DND-41 (cell line): ENCODE measurements around the gene OSBP2.

Experiments used
- ATAC-seq: fragments of 200-7000 bp; cut with Tn5 transposase; 3 replicates; pipeline ENCODE4 v1.9.1; 2021; ENCODE audit warnings: low read depth; ENCODE audit not compliant: insufficient read depth
- DNase-seq: peaks from one replicate; pipeline ENCODE4 v3.0.0-alpha.2; 2020
- H2AFZ ChIP-seq: 2 replicates; pipeline ENCODE4 v1.6.0; 2012; ENCODE audit warnings: low read depth, low read length
- H3K27ac ChIP-seq: 2 replicates; pipeline ENCODE4 v1.5.1; 2012; ENCODE audit warnings: low read length, inconsistent platforms
- H3K27me3 ChIP-seq: fragments of 200-600 bp; sonication (generic); 2 replicates; pipeline ENCODE4 v1.6.0; 2012; ENCODE audit warnings: low read length, mild to moderate bottlenecking, inconsistent platforms; ENCODE audit not compliant: insufficient read depth, poor library complexity
- H3K36me3 ChIP-seq: 2 replicates; pipeline ENCODE4 v1.5.1; 2012; ENCODE audit warnings: low read length, inconsistent platforms; ENCODE audit not compliant: insufficient read depth
- H3K4me1 ChIP-seq: 2 replicates; pipeline ENCODE4 v1.5.1; 2012; ENCODE audit warnings: mild to moderate bottlenecking, low read length; ENCODE audit not compliant: insufficient read depth
- H3K4me2 ChIP-seq: 2 replicates; pipeline ENCODE4 v1.6.0; 2012; ENCODE audit warnings: mild to moderate bottlenecking, moderate library complexity, low read length, inconsistent platforms; ENCODE audit not compliant: insufficient read depth
- H3K4me3 ChIP-seq, 2 experiments: fragments of 200-600 bp in 1 of 2; shearing (Covaris generic) in 1 of 2; 2 replicates each; pipeline ENCODE4 v1.5.1; 2012 to 2016; ENCODE audit warnings: inconsistent platforms in 2 of 2, low read length in 2 of 2, mild to moderate bottlenecking in 2 of 2, low read depth in 1 of 2, moderate library complexity in 1 of 2
- H3K79me2 ChIP-seq: 2 replicates; pipeline ENCODE4 v1.6.0; 2012; ENCODE audit warnings: low read length, inconsistent platforms; ENCODE audit not compliant: insufficient read depth
- H3K9ac ChIP-seq: 2 replicates; pipeline ENCODE4 v1.6.0; 2012; ENCODE audit warnings: low read depth, mild to moderate bottlenecking, inconsistent platforms, low read length, moderate library complexity
- H3K9me3 ChIP-seq: 2 replicates; pipeline ENCODE4 v1.5.1; 2012; ENCODE audit warnings: low read length, moderate library complexity, mild to moderate bottlenecking, inconsistent platforms; ENCODE audit not compliant: insufficient read depth, severe bottlenecking
- H4K20me1 ChIP-seq: 2 replicates; pipeline ENCODE4 v1.6.0; 2012; ENCODE audit warnings: low read length; ENCODE audit not compliant: insufficient read depth
- EZH2 ChIP-seq: IDR thresholded peaks from 3 replicates; pipeline ENCODE4 v1.6.1; 2012; ENCODE audit warnings: borderline replicate concordance, low read depth, mild to moderate bottlenecking, moderate library complexity, low read length, inconsistent platforms; ENCODE audit not compliant: severe bottlenecking
- TF ChIP-seq, protein P1 (sequence below): IDR thresholded peaks from 2 replicates; pipeline ENCODE4 v1.5.1; 2012; ENCODE audit warnings: borderline replicate concordance, low read length, moderate library complexity, mild to moderate bottlenecking; ENCODE audit not compliant: poor library complexity, severe bottlenecking; ENCODE audit errors: extremely low read depth

OSBP2 gene

DNA sequence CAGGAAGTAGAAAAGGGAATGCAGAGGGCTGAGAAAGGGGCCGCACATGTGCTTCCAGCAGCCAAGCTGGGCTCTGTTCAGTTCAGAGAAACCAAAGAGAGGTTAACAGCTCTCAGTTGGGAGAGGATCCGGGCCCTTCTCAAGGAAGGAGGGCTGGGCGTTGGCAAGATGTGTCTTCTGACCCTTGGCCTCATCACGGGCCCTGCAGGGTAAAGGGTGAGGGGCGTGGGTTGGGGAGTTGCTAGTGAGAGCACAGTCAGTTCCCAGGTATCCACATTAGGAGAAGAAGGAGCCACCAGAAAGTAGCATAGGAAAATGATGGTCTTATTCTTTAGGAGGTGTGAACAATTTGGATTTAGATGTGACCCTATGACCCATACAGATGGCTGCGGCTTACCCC lies 73.0 kb downstream of the OSBP2 start:
- H4K20me1 ChIP-seq: no peaks in the 10 kb centered on the region
- H3K9me3 ChIP-seq: no peaks in the 10 kb centered on the region
- H3K27me3 ChIP-seq: peaks cover 8% of the 10 kb centered on the region
- no peak overlapping the region for H3K9ac ChIP-seq
- no peak for TF ChIP-seq EZH2
- TF ChIP-seq, protein P1, sequence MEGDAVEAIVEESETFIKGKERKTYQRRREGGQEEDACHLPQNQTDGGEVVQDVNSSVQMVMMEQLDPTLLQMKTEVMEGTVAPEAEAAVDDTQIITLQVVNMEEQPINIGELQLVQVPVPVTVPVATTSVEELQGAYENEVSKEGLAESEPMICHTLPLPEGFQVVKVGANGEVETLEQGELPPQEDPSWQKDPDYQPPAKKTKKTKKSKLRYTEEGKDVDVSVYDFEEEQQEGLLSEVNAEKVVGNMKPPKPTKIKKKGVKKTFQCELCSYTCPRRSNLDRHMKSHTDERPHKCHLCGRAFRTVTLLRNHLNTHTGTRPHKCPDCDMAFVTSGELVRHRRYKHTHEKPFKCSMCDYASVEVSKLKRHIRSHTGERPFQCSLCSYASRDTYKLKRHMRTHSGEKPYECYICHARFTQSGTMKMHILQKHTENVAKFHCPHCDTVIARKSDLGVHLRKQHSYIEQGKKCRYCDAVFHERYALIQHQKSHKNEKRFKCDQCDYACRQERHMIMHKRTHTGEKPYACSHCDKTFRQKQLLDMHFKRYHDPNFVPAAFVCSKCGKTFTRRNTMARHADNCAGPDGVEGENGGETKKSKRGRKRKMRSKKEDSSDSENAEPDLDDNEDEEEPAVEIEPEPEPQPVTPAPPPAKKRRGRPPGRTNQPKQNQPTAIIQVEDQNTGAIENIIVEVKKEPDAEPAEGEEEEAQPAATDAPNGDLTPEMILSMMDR: no peak
- H3K4me2 ChIP-seq: no peak overlapping the region
- no peaks in the 10 kb centered on the region for H3K4me1 ChIP-seq
- ATAC-seq (no peak), DNase-seq (no peak)
- no peak overlapping the region for H3K4me3 ChIP-seq
- H2AFZ ChIP-seq: no peak overlapping the region
- H3K36me3 ChIP-seq: no peaks in the 10 kb centered on the region
- no peak overlapping the region for H3K27ac ChIP-seq
- no peaks in the 10 kb centered on the region for H3K79me2 ChIP-seq

DNA sequence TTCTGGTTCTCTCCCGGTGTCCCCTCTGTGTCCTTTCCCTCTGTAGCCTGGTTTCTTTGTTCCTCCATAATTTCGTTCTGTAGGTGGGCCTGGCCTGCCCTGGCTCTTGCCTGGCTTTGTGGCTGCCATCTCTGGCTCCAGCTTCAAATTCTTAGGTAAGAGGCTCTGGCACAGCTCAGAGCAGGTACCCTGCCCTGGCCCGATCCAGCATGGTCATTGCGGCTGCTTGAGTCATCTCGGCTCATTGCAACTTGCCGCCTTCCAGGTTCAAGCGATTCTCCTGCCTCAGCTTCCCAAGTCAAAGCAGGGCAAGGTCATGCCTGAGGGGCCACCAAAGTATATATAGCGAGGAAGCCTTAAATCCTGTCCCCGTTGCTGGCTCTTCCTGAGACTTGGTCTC lies 76.0 kb downstream of the OSBP2 start:
- H3K4me3 ChIP-seq: no peak overlapping the region
- no peak overlapping the region for H2AFZ ChIP-seq
- no peaks in the 10 kb centered on the region for H3K9me3 ChIP-seq
- no peaks in the 10 kb centered on the region for H3K36me3 ChIP-seq
- H3K79me2 ChIP-seq: no peaks in the 10 kb centered on the region
- no peak overlapping the region for H3K4me2 ChIP-seq
- no peak overlapping the region for H3K27ac ChIP-seq
- no peaks in the 10 kb centered on the region for H4K20me1 ChIP-seq
- H3K4me1 ChIP-seq: no peaks in the 10 kb centered on the region
- no peak overlapping the region for H3K9ac ChIP-seq
- ATAC-seq (no peak), DNase-seq (no peak)
- no peak for TF ChIP-seq EZH2
- TF ChIP-seq, protein P1: no peak
- peaks cover 8% of the 10 kb centered on the region for H3K27me3 ChIP-seq

DNA sequence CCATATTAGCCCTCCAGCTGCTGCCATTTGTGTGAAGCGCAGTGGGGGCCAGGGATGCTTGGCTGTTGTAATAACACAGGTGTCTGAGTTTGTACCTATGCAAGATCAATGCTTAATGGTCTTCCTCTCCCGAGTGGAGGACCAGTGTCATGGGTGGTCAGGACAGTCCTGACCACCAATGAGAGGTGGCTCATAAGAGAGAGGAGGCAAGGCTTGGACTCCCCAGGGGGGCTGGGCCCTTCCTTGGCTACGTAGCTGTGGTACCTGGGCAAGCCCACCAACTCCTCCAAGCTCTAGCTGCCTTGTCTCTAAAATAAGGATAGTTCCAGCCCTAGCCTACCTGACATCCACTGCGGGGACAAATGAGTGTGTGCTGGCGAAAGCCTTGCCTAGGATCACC lies 79.2 kb downstream of the OSBP2 start:
- TF ChIP-seq EZH2: no peak
- TF ChIP-seq, protein P1: no peak
- Histone ChIP-seq H3K27me3 (peaks cover 3% of the 10 kb centered on the region), H3K4me1 (no peaks in the 10 kb centered on the region), H2AFZ (no peak overlapping the region), H3K4me3 (no peak overlapping the region), H3K9ac (no peak overlapping the region), H3K4me2 (no peak overlapping the region), H4K20me1 (no peaks in the 10 kb centered on the region), H3K9me3 (no peaks in the 10 kb centered on the region), H3K79me2 (no peaks in the 10 kb centered on the region), H3K36me3 (no peaks in the 10 kb centered on the region), H3K27ac (no peak overlapping the region)
- DNase-seq (no peak), ATAC-seq (no peak)

DNA sequence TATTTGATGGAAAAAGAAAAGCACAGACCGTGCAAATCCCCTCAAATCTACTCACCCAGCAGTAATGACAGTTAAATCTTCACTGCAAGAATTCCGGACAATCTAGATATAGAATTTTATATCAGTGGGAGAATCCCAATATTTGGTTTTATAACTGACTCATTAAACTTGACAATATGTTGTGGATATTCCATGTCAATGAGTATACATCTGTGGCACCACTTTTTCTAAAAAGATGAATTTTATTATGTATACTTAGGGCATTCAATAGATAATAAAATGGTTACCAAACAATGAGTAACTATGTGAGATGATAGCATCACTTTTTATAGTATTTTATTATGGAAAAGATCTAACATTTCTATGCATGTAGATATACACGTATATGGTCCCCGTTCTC lies 79.9 kb downstream of the OSBP2 start:
- no peaks in the 10 kb centered on the region for H3K9me3 ChIP-seq
- H3K9ac ChIP-seq: no peak overlapping the region
- DNase-seq (no peak), ATAC-seq (no peak)
- no peak overlapping the region for H3K4me2 ChIP-seq
- no peak overlapping the region for H2AFZ ChIP-seq
- no peaks in the 10 kb centered on the region for H3K4me1 ChIP-seq
- peaks cover 3% of the 10 kb centered on the region for H3K27me3 ChIP-seq
- TF ChIP-seq EZH2: no peak
- TF ChIP-seq, protein P1: no peak
- H3K79me2 ChIP-seq: no peaks in the 10 kb centered on the region
- H3K27ac ChIP-seq: no peak overlapping the region
- H4K20me1 ChIP-seq: no peaks in the 10 kb centered on the region
- no peaks in the 10 kb centered on the region for H3K36me3 ChIP-seq
- H3K4me3 ChIP-seq: no peak overlapping the region
